Measurements from ENCODE around the gene CNOT8.

- TF ChIP-seq POLR2A (IDR thresholded peaks at IDR 0.05): no peak
- TF ChIP-seq CTCF (IDR thresholded peaks at IDR 0.05 in 4 of 5, conservative IDR thresholded peaks at IDR 0.05 in 1 of 5): no peak
These were observed 26.0 kb downstream of the CNOT8 start for GRCh38 chr5:154884424-154884823.
